HepG2 (cell line): Measurements from ENCODE around the gene TSPYL1. TPM values are rescaled to one million over a fixed set of nuclear protein-coding genes. Genes with fewer than 3 reads are reported as not detected.

Source experiments
- ARID4A ChIP-seq: sonication (generic); formaldehyde crosslinking; IDR thresholded peaks from 2 replicates; pipeline ENCODE4 v1.5.0; 2020; ENCODE audit warnings: mild to moderate bottlenecking, missing genetic modification reagents, borderline replicate concordance
- BORCS8-MEF2B ChIP-seq: sonication (generic); formaldehyde crosslinking; IDR thresholded peaks from 2 replicates; pipeline ENCODE4 v1.8.0; 2022; ENCODE audit warnings: mild to moderate bottlenecking, missing genetic modification reagents
- HNF1A ChIP-seq, 2 experiments: sonication (generic) in 1 of 2; formaldehyde crosslinking in 1 of 2; IDR thresholded peaks; 2 replicates each; pipeline versions ENCODE4 v1.4.0 to v1.6.1; 2016 to 2020; ENCODE audit warnings: borderline replicate concordance in 1 of 2, low read depth in 1 of 2, mild to moderate bottlenecking in 1 of 2, missing genetic modification reagents in 1 of 2
- MZF1 ChIP-seq: sonication (generic); formaldehyde crosslinking; IDR thresholded peaks from 2 replicates; pipeline ENCODE4 v1.8.1; 2023; ENCODE audit warnings: mild to moderate bottlenecking, missing genetic modification reagents, borderline replicate concordance
- RFX1 ChIP-seq: fragments of 450-650 bp; IDR thresholded peaks from 2 replicates; pipeline ENCODE4 v1.6.1; 2017
- SIX4 ChIP-seq: sonication (generic); formaldehyde crosslinking; IDR thresholded peaks from 2 replicates; pipeline ENCODE4 v1.4.0; 2020; ENCODE audit warnings: missing genetic modification reagents
- ZBTB42 ChIP-seq: sonication (generic); formaldehyde crosslinking; IDR thresholded peaks from 2 replicates; pipeline ENCODE4 v1.5.0; 2020; ENCODE audit warnings: mild to moderate bottlenecking, missing genetic modification reagents
- ZFAT ChIP-seq: sonication (generic); formaldehyde crosslinking; conservative IDR thresholded peaks from 2 replicates; pipeline ENCODE4 v1.8.1; 2023; ENCODE audit warnings: missing genetic modification reagents, inconsistent platforms
- ZNF275 ChIP-seq: sonication (generic); formaldehyde crosslinking; IDR thresholded peaks from 2 replicates; pipeline ENCODE4 v1.8.0; 2022; ENCODE audit warnings: missing genetic modification reagents, mild to moderate bottlenecking, inconsistent platforms, borderline replicate concordance
- ZNF414 ChIP-seq: sonication (generic); formaldehyde crosslinking; IDR thresholded peaks from 2 replicates; pipeline ENCODE4 v1.5.0; 2020; ENCODE audit warnings: missing genetic modification reagents
- ZNF557 ChIP-seq: sonication (generic); formaldehyde crosslinking; IDR thresholded peaks from 2 replicates; pipeline ENCODE4 v1.4.0; 2020; ENCODE audit warnings: missing genetic modification reagents
- ZNF614 ChIP-seq: IDR thresholded peaks from 2 replicates; pipeline ENCODE4 v1.6.1; 2018; ENCODE audit warnings: missing biosample characterization, missing genetic modification reagents, inconsistent platforms, borderline replicate concordance
- ZNF776 ChIP-seq: sonication (generic); formaldehyde crosslinking; IDR thresholded peaks from 2 replicates; pipeline ENCODE4 v1.4.0; 2020; ENCODE audit warnings: mild to moderate bottlenecking, missing genetic modification reagents
- ZNF883 ChIP-seq: sonication (generic); formaldehyde crosslinking; IDR thresholded peaks from 2 replicates; pipeline ENCODE4 v1.5.1; 2020; ENCODE audit warnings: mild to moderate bottlenecking, missing genetic modification reagents; ENCODE audit errors: not compliant biosample characterization
- ZSCAN20 ChIP-seq: sonication (generic); formaldehyde crosslinking; IDR thresholded peaks from 2 replicates; pipeline ENCODE4 v1.4.0; 2020; ENCODE audit warnings: missing genetic modification reagents, mild to moderate bottlenecking, borderline replicate concordance
- polyA plus RNA-seq, 8 experiments: library from polyadenylated mRNA; depleted of rRNA in 3 of 8; stranded (reverse) in 7 of 8; unstranded in 1 of 8; fragments of >200 nt; fragmentation: Illumina TruSeq in 4 of 8; extraction: Trizol in 4 of 8; gene quantifications; 2 replicates each; pipeline versions ENCODE4 v1.2.1 to v1.2.3, GENCODE V29; 2011 to 2016; ENCODE audit warnings: low read depth in 4 of 8, missing spikeins in 1 of 8, mixed read lengths in 1 of 8; ENCODE audit not compliant: insufficient read depth in 1 of 8
- total RNA-seq, 5 experiments: library from RNA; depleted of rRNA; stranded (reverse); fragments of >200 nt; fragmentation: Illumina TruSeq; extraction: Trizol; gene quantifications; 2 replicates each; pipeline ENCODE4 v1.2.3, GENCODE V29; 2016; ENCODE audit warnings: low read depth in 1 of 5

The TSPYL1 gene
- total and polyA plus RNA-seq, 2 of the 13 experiments (the other 11 are each of a cell fraction or from before 2014, with no cell fraction given) = 28.3 to 93.0 TPM

GRCh38 chr6:116279232-116280160 lies at the start of gene TSPYL1 (continued):
- TF ChIP-seq ZNF557 (0 out of 2 replicates have a peak, but pooled peaks have one; percentile 41), ZNF614 (CRISPR knock-in tag) (0 out of 2 replicates have a peak, but pooled peaks have one; percentile 12), BORCS8-MEF2B (peak; percentile 89), ZNF883 (CRISPR knock-in tag) (peak; percentile 82), MZF1 (CRISPR knock-in tag) (peak; percentile 96), ZBTB42 (CRISPR knock-in tag) (peak; percentile 96), ZSCAN20 (CRISPR knock-in tag) (no peak), ZNF414 (CRISPR knock-in tag) (0 out of 2 replicates have a peak, but pooled peaks have one; percentile 82), SIX4 (CRISPR knock-in tag) (0 out of 2 replicates have a peak, but pooled peaks have one; percentile 27), ZNF776 (CRISPR knock-in tag) (peak; percentile 70; the same call in 1 of the 2 replicates), ZNF275 (CRISPR knock-in tag) (peak; percentile 65; the same call in 1 of the 2 replicates), RFX1 (peak; percentile 77), ZFAT (CRISPR knock-in tag) (no peak), ARID4A (CRISPR knock-in tag) (peak; percentile 97), HNF1A (IDR thresholded peaks at IDR 0.05; ENCODE audit: low read depth) (0 out of 2 replicates have a peak, but pooled peaks have one; percentile 16), HNF1A (CRISPR knock-in tag; IDR thresholded peaks at IDR 0.05; ENCODE audit: borderline replicate concordance) (0 out of 2 replicates have a peak, but pooled peaks have one; percentile 12)
